Fibroblast of peridontal ligament (primary cell): ENCODE measurements around the gene SPEM1.

Experiments
- DNase-seq: peaks from one replicate; pipeline ENCODE4 v3.0.0-alpha.2; 2010; ENCODE audit errors: extremely low read depth

The SPEM1 gene

DNA sequence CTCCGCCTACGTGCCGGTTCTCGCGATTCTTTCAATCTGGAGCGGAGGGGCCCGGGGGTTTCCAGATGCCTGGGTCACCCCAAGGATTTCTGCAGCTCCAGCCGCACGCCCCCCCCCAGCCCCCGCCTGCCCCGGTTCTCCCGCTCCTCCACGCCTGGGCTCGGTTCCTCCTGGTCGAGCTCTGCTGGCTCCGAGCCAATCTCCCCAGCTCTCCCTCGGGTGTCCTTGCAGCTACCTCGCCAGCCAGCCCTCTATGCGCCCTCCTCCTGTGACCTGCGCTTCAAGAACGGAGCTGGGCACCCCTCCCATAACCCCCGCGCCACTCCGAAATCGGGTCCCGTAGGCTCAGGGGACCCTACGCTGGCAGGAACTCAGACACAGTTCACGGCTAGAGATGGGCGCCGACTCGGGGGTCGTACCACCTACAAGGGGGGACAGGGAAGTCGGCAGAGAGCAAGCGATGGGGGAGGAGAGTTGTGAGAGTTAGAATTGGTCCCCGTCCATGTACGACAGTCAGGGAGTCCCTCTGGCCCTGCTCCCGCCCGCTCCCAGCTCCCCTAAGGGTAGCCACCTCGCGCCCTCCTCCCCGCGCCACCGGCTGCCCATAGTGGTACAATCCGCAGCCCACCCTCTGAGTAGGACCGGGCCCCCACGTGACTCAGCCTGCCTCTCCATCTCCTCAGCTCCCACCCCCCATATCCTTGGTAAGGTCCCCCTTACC, 20.1 kb downstream of the SPEM1 start:
- DNase-seq: no peak

DNA sequence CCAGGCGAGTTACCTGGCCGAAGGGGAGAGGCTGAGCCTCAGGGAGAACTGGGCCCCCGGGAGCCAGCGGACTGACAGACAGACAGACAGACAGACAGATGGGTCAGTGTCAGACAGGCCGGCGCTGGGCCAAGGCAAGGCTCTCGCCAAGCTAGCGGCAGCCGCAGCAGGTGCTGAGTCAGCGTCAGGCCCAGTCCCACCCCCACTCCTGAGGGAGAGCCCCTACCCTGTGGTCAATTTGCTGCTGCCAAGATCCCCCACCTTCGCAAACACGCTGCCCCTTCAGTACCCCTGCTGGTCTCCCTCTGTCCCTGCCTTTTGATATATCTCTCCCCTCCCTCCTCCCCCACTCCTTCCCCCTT, 20.7 kb downstream of the SPEM1 start:
- no peak for DNase-seq

DNA sequence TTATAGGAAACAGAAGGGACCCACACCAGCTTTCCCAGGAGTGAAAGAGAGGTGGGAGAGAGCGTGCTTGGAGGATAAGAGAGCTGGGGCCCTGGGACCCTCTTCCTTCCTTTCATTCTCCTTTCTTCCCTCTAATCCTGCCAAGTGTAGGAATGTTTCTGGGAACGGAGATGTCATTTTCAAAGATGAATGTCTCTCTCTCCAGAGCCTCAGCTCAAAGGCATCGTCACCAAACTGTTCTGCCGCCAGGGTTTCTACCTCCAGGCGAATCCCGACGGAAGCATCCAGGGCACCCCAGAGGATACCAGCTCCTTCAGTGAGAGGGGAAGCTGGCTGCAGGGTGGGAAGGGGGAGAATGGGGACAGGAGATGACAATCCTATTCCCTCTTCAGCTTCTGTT, 21.1 kb downstream of the SPEM1 start:
- DNase-seq: no peak

DNA sequence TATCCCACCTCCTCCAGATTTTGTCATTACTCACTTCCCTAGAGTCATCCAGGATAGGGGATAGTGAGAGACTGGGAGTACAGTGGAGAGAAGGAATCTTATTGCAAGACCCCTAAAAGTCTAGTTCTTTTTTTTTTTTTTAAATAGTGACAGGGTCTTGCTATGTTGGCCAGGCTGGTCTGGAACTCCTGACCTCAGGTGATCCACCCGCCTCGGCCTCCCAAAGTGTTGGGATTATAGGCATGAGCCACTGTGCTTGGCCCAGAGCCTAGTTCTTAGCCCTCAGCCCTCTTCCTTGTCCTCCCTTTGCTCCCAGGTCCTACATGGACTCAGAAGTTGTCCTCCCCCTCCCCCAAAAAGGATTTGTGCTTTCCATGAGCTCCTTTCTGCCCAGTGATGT, 22.0 kb downstream of the SPEM1 start:
- DNase-seq: no peak

DNA sequence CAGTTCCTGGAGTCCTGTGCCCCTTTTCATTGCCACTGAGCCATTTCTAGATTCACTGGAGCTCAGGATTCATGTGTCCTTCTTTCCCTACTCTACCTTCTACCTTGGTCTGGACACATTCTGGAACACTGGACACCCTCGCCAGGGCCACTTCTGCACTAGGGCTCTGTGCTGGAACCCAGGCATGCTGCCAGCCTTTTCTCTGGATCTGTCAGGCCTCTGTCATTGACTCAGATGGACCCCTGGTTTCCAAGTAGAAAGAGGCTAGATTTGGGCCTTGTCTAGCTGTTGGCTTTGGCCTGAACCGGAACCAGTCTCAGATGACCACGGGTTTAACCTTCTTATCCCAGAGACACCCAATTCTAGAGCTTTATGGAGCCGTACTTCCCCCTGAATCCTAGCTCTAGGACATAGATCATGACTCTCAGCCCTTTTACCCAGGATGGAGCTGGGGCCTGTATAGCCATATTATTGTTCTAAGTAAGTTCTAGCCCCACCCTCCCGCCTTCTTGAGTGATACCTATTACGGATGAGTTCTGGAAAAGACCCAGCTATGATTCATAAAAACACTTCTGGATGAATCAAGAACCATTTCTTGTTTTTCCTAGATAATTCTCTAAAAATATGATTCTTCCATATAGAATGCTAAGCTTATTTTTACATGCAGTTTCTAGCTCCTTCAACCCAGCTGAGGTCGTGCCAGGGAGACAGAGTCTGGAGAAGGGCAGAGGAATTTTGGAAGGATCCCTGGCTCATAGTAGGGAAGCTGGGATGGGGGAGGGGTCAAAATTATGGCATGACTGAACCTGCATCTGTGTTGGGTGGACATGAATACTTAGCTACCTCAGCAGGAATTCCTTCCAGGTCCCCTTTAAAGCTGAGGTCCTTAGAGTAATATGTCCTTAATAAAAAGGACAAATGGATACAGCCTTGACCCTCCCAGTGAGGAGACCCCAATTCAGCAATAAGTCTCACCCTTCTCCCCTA, 23.7 kb downstream of the SPEM1 start:
- DNase-seq: peak; percentile 29

DNA sequence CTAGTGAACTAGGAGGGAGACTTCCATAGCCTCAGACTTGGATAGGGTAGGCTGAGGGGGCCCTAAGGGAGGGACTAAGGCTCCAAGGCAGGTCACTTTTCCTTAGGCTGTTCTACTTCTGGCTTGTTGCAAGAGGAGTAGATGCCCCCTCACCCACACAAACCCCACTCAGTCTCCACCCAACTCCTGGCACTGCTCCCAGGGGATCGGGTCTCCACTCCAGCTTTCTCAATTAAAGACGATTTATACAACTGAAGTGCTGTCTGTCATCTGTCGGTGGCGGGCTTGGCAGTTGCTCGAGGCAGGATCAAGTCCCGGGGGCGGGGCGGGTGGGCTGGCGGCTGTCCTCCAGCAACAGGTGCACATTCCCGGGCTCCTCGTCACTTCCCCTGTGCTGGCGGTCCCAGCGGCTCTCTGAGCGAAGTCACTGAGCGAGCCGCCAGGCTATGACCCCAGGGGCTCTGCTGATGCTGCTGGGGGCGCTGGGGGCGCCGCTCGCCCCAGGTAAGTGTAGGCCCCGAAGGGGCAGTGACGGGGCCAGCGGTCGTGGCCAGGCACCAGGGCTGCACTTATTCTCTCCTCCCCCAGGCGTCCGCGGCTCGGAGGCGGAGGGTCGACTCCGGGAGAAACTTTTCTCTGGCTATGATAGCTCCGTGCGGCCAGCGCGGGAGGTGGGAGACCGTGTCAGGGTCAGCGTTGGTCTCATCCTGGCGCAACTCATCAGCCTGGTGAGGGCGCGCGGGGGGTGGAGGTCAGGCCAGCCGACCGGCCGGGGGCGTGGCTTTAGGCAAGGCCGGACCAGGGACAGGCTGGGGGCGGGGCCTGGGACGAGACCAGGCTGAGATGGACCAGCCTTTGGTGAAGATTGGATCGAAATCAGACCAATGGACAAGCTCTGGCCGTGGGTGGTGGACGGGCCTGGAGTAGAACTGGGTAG, 24.8 kb downstream of the SPEM1 start, which contains the start of gene CHRNB1:
TSS of gene CHRNB1 (plus strand) at position 380 of the 937 bp plus-strand sequence. CDS start at position 447, 67 bp downstream.
- no peak for DNase-seq

DNA sequence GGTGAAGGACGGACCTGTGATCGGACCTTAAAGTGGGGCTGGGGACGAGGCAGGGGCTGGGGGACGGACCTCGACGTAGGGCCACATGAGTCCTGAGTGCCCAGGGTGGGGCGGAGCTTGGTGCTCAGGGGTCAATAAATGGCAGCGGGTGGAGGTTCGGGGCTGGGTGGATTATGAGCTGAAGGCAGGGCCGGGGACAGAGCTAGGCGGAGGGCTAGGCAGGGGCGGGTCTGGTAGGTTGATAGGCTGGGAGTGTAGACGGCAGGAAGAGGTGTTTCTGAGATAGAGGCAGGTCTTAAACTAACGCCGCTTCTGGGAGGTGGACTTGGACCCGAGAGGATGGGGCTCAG, 25.5 kb downstream of the SPEM1 start:
- DNase-seq: no peak

DNA sequence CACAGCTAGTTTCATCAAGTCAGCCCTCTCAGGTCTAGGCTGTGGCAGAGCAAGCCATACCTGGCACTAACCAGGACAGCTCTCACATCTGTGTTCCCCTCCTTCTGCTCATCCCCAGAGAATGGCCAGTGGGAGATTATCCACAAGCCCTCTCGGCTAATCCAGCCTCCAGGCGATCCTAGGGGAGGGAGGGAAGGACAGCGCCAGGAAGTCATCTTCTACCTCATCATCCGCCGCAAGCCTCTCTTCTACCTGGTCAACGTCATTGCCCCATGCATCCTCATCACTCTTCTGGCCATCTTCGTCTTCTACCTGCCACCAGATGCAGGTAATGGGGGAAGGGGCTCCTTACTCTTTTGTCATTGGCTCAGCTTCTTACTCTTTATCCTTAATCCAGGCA, 28.3 kb downstream of the SPEM1 start:
- DNase-seq: no peak

DNA sequence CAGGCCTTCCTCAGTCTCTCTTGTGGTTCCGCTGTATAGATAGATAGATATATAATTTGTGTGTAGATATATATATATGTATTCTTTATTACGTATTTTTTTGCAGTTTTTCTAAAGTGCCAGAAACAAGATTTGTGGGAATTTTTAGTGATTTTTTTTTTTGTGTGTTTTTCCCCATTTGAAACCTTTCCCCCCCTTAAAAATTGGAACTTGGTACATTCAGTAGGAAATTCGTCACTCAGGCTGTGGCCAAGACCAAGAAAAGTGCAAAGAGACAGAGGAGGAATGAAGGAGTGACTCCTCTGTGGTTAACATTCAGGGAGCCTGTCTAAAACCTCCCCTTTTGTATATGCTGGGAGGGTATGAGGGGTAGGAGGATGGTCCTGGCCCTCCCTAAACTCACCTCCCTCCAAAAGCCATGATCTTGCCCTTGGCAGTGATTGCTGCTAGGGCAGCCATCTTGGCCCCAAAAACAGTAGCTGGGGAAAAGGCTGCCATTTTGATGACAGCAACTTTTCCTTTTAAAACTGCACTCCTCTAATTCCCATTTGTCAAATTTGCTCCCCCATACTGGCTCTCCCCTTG, 39.9 kb downstream of the SPEM1 start:
- DNase-seq: no peak

DNA sequence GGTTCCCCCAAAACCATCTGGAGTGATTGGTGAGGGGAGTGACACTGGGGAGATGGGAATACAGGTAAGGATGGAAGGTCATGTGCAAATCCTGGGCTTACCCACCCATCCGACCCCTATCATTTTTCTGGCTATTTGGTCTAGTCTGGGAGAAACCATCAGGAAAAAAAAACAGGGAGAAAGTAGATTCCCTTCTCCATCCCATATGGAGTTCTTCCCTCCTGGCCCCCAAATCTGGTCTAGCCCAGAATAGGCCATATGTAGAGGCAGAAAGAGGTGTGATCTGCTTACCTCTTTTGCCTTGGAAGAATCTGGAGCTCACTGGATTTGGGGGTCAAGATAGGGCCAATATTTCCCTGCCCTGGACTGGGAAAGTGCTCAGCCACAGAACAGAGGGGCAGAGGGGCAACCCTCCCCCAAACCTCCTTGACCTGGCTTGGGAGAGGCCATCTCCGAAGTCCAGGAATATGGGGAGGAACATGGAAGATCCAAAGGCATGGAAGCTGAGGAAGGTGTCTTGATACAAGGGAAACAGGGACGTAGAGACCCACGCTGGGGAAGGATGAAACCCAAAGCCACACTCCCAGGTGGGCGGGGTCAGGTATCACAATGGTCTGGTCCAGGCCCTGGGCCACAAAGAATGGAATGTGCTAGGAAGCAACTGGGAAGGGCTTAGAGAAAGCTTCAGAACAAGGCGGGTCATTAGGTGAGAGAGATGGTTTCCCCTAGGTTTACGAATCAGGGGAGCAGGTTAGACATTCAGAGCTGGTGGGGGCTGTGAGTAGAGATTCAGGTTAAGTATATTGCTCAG, 40.9 kb downstream of the SPEM1 start:
- DNase-seq: no peak

DNA sequence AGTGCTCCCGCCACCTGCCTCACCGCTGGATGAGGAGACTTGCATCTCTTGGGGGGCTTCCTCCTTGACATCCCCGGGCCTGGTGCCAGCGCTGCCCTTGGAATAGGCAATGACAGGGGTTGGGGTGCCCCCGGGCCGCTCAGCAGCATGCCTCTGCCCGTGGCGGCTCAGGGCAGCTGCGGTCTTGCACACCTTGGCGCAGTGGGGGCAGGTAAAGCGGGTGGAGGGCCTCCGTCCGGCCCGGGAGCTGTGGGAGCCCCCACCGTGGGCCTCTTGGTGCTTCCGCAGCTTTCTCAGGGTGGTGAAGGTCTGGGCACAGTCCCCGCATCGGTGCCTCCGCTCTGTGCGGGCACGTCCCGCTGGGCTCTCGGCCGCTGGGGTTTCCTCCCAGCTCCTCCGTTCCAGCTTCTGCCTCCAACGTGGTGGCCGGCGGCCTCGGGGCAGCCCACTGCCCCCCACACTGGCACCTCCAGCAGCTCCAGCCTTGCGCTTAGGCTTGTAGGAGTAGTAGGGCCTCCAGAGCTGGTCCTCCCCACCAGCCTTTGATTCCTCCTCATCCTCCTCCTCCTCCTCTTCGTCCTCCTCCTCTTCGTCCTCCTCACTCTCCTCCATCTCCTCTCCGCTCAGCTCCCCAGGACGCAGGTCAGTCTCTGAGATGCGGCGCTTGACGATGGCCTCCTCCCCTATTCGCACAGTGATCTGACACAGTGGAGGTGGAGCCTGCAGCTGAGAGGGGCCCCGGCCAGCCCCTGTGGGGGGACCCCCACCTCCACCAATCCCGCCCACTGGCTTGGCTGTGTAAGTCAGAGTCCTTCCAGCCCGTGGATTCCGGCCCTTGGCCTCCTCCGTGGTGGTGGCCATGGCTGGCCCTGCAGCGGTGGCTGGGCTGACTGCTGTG, 42.6 kb downstream of the SPEM1 start:
- no peak for DNase-seq

DNA sequence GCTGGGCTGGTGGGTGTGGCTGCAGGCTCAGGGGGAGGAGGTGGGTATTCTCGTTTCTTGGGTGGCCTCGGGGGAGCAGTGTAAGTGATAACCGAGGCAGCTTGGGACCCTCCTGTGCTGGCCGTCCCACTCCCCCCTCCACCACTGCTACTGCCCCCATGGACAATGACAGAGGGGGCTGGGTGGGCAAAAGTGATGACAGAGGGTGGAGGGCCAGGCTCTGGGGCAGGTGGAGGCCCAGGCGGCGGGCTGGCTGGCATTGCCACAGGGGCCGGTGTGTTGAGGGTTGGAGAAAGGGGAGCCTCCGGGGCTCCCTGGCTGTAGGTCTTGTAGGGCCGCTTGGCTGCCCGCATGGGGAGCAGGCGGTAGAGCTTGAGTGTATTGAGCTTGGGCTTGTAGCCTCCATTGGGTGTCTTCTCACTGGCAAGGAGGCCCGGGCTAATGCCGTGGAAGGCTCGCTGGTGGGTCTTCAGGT, 43.3 kb downstream of the SPEM1 start:
- no peak for DNase-seq

DNA sequence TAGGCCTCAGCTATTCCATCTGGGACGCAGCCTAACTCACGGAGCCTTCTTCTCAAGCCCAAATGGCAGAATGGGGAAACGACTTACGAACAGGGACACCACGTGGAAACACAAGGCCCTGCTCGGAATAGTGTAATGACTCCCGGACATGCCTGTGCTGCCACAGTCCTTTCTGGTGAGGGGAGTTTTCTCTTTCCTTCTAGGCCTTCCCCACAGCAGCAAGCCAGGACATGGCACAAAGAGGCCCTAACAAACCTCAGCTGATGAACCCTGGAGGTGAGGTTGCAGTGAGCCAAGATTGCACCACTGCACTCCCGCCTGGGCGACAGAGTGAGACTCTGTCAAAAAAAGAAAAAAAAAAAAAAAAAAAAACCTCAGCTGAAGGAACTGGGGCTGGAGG, 44.0 kb downstream of the SPEM1 start:
- DNase-seq: no peak

DNA sequence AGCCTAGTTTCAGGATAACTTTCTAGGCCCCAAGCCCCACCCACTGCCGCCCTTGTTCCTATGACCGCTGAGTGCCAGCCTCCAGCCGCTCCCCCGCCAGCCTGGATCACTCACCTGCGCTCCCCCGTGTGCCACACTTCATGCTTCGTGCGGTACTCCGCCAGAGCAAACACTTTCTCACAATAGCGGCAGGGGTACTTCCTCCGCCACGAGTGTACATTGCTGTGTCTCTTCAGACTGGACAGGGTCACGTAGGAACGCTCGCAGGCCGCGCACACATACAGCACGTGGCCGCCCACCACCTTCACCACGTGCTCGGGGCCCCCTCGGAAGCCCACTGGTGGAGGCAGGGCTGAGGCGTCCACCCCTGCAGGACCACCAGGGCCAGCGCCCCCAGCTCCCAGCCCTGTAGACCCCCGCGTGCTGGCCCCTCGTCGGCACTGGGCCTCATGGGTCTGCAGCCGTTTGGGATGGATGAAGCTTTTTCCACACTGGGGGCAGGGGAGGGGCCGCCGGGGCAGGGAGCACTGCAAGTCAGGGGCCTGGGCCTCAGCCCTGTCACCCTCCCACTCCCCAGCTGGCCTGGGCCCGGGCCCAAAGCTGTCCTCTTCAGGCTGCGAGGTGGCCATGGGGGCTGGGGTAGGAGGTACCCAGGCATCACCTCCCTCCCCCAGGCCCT, 45.6 kb downstream of the SPEM1 start:
- no peak for DNase-seq

DNA sequence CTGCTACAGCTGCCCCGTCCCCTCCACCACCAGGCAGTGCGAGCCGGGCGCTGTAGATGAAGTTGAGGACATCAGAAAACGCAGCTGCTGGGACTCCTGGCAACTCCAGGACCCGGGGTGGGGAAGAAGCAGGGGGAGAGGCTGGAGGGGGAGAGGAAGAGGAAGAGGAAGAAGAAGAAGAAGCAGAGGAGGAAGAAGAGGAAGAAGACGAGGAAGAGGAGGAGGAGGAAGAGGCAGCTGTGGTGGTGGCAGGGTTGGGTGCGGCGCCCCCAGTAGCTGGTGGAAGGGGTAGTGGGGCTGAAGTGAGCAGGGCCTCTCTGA, 46.2 kb downstream of the SPEM1 start:
- no peak for DNase-seq

DNA sequence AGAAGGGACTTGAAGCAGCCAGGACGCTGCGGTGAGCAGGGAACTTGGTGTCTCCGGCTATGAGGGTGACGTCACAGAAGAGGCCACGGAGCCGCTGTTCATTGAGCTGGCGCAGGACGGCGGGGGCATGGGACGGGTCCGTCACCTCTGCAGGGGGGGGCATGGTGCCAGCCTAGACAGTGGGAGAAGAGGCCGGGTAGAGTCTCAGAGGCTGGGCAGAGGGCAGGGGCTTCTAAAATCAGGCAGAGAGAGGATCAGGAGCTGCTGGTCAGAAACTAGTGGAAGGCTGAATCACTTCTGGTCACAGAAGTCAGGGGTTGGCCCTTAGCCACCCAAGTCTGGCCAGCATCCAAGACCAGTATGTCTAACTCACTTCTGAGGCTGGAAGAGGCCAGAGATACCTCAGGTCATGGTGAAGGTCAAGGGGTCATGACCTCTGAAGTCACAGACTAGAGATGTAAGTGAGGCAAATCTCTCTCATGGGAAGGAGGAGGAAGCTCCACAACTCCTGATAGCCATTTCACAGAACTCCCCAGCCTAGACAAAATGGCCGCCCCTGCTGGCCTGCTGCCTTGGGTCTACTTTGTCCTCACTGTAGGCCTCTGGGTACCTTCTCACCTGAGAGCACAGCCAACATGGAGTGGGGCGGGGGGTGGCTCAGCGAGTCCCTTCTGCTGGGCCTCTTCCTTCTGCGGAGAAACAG, 46.7 kb downstream of the SPEM1 start:
- peak; percentile 61 for DNase-seq

DNA sequence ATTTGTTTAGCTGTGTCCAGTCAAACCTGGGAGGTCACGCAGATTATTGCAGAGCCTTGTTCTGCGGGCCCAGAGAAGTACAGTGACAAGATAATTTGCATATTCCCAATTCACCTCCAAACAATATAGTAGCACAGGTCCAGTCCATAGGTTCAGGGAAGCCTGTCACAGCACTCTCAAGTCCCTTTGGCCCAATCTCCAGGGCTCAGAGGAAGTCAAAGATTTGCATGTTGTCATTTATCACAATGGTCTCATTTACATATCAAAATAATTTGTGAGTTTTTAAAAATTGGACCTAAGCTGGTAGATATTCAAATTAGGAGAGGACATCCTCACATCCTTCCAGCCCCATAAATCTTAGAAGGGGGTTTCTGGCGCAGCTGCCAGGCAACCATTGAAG, 47.4 kb downstream of the SPEM1 start:
- no peak for DNase-seq

DNA sequence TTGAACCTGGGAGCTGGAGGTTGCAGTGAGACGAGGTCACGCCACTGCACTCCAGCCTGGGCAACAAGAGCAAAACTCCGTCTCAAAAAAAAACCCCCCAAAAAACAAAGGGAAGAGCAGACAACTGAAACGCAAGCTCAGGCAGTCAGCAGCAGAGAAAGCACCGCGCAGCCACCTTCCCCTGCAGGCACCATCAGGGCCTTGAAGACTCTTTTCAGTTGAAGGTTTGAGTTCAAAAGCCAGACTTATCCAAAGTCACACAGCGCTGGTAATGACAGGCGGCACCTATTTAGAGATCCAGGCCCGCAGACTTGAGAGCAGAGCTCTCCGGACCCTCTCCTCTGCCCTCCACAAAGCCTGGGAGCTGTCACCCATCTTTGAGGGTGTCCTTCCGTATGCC, 48.2 kb downstream of the SPEM1 start:
- DNase-seq: no peak
